Heart left ventricle (tissue), 13 donors: Measurements from ENCODE around the gene SLC25A43.

Experiments
- CTCF ChIP-seq, 12 donors: fragments of 200-600 bp; sonication (generic) in 4 of 12; IDR thresholded peaks; one replicate each; pipeline versions ENCODE4 v1.5.0 to v1.8.0; 2018 to 2022; ENCODE audit warnings: antibody characterized with exemption in 12 of 12, mild to moderate bottlenecking in 5 of 12
- POLR2A ChIP-seq, 2 donors: fragments of 450-650 bp; IDR thresholded peaks; one replicate each; pipeline ENCODE4 v1.6.1; 2017; ENCODE audit warnings: antibody characterized with exemption in 2 of 2, mild to moderate bottlenecking in 2 of 2, moderate library complexity in 2 of 2
- donor health status: ischemic (EF 13 %, LVEDD 7.1; RV severe dilation, severe dysfunction).
- donor health status: DM: no; HTN: yes; CAD: no.
- donor health status: DM: no; HTN: no; CAD: no.
- donor health status: ischemic (EF 25% LVEDD 6.9; RV normal size, moderate dysfunction).
- donor health status: ischemic (EF 25% LVEDD 5.7; RV mildly dilated, moderate dysfunction).
- donor health status: ischemic (EF 35%, LVEDD 5.7; RV mildly dilated, moderate dysfunction).
- donor health status: nonischemic (EF 11% LVEDD 7.7; RV severe dilation, severe dysfunction).
- donor health status: DM: yes; HTN: yes; CAD: no.
- donor health status: PGD.
- donor health status: ischemic (EF 29% LVEDD 5.4; RV normal size, mild dysfunction).
- donor health status: nonischemic (EF 23%, LVEDD 6.1; RV moderate dilation, normal function).

- TF ChIP-seq CTCF (IDR thresholded peaks at IDR 0.05) (no peak), POLR2A (IDR thresholded peaks at IDR 0.05) (no peak)
Measured at GRCh38 chrX:119459181-119459580, 60.0 kb downstream of the SLC25A43 start.
